Esophagus muscularis mucosa (tissue), 4 donors: ENCODE data around the gene ANKS1A. TPM values are rescaled to one million over a fixed set of nuclear protein-coding genes. Genes with fewer than 3 reads are reported as not detected.

Experiments used
- DNase-seq: peaks from one replicate; pipeline ENCODE4 v3.0.0-alpha.2; 2017; ENCODE audit errors: extremely low spot score
- H3K27ac ChIP-seq, 4 donors: fragments of 200-600 bp; sonication (generic); replicated peaks in 1 of 4; 1 replicate in 3 of 4; 2 replicates in 1 of 4; pipeline ENCODE4 v1.5.1; 2016 to 2019; ENCODE audit warnings: mild to moderate bottlenecking in 1 of 4
- H3K27me3 ChIP-seq, 4 donors: fragments of 200-600 bp; sonication (generic); one replicate each; pipeline versions ENCODE4 v1.5.1 to v1.6.0; 2016 to 2019
- H3K36me3 ChIP-seq, 4 donors: fragments of 200-600 bp; sonication (generic); one replicate each; pipeline ENCODE4 v1.5.1; 2016 to 2019
- H3K4me1 ChIP-seq, 4 donors: fragments of 200-600 bp; sonication (generic); one replicate each; pipeline ENCODE4 v1.5.1; 2016 to 2019
- H3K4me3 ChIP-seq, 4 donors: fragments of 200-600 bp; sonication (generic); 1 replicate in 2 of 4; 2 replicates in 2 of 4; pipeline ENCODE4 v1.5.1; 2016 to 2019; ENCODE audit warnings: mild to moderate bottlenecking in 4 of 4, moderate library complexity in 1 of 4
- H3K9me3 ChIP-seq, 4 donors: fragments of 200-600 bp; sonication (generic); 1 replicate in 3 of 4; 2 replicates in 1 of 4; pipeline ENCODE4 v1.5.1; 2016 to 2019
- EP300 ChIP-seq: sonication (generic); formaldehyde crosslinking; IDR thresholded peaks from one replicate; pipeline ENCODE4 v1.6.1; 2017; ENCODE audit warnings: antibody characterized with exemption
- POLR2A ChIP-seq: fragments of 450-650 bp; IDR thresholded peaks from one replicate; pipeline ENCODE4 v1.6.1; 2017; ENCODE audit warnings: antibody characterized with exemption, moderate library complexity, mild to moderate bottlenecking, low read depth
- POLR2AphosphoS5 ChIP-seq, 2 donors: sonication (generic); formaldehyde crosslinking; IDR thresholded peaks; one replicate each; pipeline ENCODE4 v1.6.1; 2017; ENCODE audit warnings: antibody characterized with exemption in 2 of 2
- WGBS: methylation state at CpG from one replicate; pipeline ENCODE4 v1.1.5; 2018; 5-methylcytosine and 5-hydroxymethylcytosine counted together
- intact Hi-C: fragments of 100-400 bp; cut with DNase I; formaldehyde crosslinking; loops from one replicate; pipeline ENCODE4 v1.15.1; 2023
- total RNA-seq, 4 donors: library from RNA; depleted of rRNA; stranded (reverse); fragments of >200 nt; gene quantifications; one replicate each; pipeline versions ENCODE4 v1.1.0 to v1.2.1, GENCODE V29; 2016
- TF ChIP-seq, protein P1 (sequence below), 3 experiments: fragments of 200-600 bp in 2 of 3; fragments of 450-650 bp in 1 of 3; sonication (generic) in 2 of 3; IDR thresholded peaks; one replicate each; pipeline ENCODE4 v1.5.1; 2017 to 2019; ENCODE audit warnings: antibody characterized with exemption in 3 of 3, mild to moderate bottlenecking in 2 of 3, moderate library complexity in 1 of 3

Gene ANKS1A
- total RNA-seq, 4 donors from 2014 or later = 68.3 to 132 (median 98.7) TPM

- DNase-seq = no peak
- no peaks in the 10 kb centered on the region for H3K9me3 ChIP-seq
- H3K4me3 ChIP-seq = no peak overlapping the region
- 95% methylated on average over 1 of the region's 1 CpG for WGBS
- no peaks in the 10 kb centered on the region for H3K27me3 ChIP-seq
- no peak overlapping the region for H3K27ac ChIP-seq
- H3K36me3 ChIP-seq = no peaks in the 10 kb centered on the region
- intact Hi-C loops = no loop called here
- TF ChIP-seq EP300 (no peak), POLR2AphosphoS5 (IDR thresholded peaks at IDR 0.05) (no peak), POLR2A (no peak)
- TF ChIP-seq, protein P1, sequence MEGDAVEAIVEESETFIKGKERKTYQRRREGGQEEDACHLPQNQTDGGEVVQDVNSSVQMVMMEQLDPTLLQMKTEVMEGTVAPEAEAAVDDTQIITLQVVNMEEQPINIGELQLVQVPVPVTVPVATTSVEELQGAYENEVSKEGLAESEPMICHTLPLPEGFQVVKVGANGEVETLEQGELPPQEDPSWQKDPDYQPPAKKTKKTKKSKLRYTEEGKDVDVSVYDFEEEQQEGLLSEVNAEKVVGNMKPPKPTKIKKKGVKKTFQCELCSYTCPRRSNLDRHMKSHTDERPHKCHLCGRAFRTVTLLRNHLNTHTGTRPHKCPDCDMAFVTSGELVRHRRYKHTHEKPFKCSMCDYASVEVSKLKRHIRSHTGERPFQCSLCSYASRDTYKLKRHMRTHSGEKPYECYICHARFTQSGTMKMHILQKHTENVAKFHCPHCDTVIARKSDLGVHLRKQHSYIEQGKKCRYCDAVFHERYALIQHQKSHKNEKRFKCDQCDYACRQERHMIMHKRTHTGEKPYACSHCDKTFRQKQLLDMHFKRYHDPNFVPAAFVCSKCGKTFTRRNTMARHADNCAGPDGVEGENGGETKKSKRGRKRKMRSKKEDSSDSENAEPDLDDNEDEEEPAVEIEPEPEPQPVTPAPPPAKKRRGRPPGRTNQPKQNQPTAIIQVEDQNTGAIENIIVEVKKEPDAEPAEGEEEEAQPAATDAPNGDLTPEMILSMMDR (IDR thresholded peaks at IDR 0.05) = no peak
- peaks cover 10 to 34% (median 29%) of the 10 kb centered on the region in 4 donors for H3K4me1 ChIP-seq
These were observed 30.6 kb downstream of the ANKS1A start for GRCh38 chr6:34919651-34920050.

DNA sequence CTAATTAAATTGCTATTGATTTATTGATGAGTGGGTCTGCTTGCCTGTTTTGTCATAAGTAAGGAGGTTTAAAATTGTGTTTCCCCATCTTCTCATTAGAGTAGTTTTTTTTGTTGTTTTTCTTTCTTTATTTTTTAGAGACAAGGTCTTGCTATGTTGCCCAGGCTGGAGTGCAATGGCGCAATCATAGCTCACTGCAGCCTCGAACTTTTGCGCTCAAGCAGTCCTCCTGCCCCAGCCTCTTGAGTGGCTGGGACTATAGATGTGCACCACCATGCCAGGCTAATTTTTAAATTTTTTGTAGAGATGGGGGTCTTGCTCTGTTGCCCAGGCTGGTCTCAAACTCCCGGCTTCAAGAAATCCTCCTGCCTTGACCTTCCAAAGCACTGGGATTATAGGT lies 31.0 kb downstream of the ANKS1A start:
- no peaks in the 10 kb centered on the region for H3K27me3 ChIP-seq
- no peak overlapping the region for H3K4me3 ChIP-seq
- TF ChIP-seq POLR2A (no peak), POLR2AphosphoS5 (IDR thresholded peaks at IDR 0.05) (no peak), EP300 (no peak)
- TF ChIP-seq, protein P1 (IDR thresholded peaks at IDR 0.05) = no peak
- 81% methylated on average over 4 of the region's 4 CpGs for WGBS
- H3K9me3 ChIP-seq = no peaks in the 10 kb centered on the region
- intact Hi-C loops = no loop called here
- no peak overlapping the region for H3K27ac ChIP-seq
- no peaks in the 10 kb centered on the region for H3K36me3 ChIP-seq
- DNase-seq = no peak
- peaks cover 10 to 34% (median 29%) of the 10 kb centered on the region in 4 donors for H3K4me1 ChIP-seq

DNA sequence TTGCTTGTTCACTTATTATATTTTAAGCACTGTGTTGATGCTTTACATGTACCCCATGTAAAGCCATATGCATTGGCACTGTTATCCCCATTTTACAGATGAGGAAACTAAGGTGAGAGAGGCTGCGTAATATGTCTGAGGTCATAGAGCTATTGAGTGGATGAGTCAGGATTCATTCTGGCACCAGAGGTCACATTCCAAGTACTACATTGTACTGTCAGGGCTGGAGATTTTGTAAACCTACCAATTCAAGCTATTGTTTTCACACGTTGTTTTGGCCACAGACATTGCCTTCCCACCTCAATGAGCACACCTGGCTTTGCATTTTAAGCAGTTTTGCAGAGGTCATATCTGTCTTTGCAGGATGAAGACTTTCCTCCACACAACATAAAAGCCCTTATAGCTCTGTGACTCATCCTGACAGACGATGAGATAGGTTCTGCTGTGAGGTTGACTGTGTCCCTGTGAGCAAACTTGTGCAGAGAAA lies 33.2 kb downstream of the ANKS1A start:
- TF ChIP-seq POLR2A (no peak), EP300 (no peak), POLR2AphosphoS5 (IDR thresholded peaks at IDR 0.05) (no peak)
- TF ChIP-seq, protein P1 (IDR thresholded peaks at IDR 0.05) = no peak
- no peak overlapping the region for H3K4me3 ChIP-seq
- WGBS = 63% methylated on average over 3 of the region's 3 CpGs
- H3K4me1 ChIP-seq = peaks cover 4 to 22% (median 17%) of the 10 kb centered on the region in 4 donors
- H3K27ac ChIP-seq = no peak overlapping the region
- DNase-seq = no peak
- intact Hi-C loops = no loop called here
- H3K36me3 ChIP-seq = no peaks in the 10 kb centered on the region
- no peaks in the 10 kb centered on the region for H3K9me3 ChIP-seq
- H3K27me3 ChIP-seq = no peaks in the 10 kb centered on the region

- H3K4me1 ChIP-seq = peaks cover 0 to 6% (median 0%) of the 10 kb centered on the region in 4 donors
- H3K27me3 ChIP-seq = no peaks in the 10 kb centered on the region
- DNase-seq = no peak
- intact Hi-C loops = no loop called here
- TF ChIP-seq POLR2A = no peak
- TF ChIP-seq EP300 = no peak
- TF ChIP-seq POLR2AphosphoS5 (IDR thresholded peaks at IDR 0.05) = no peak
- TF ChIP-seq, protein P1 (IDR thresholded peaks at IDR 0.05) = no peak
- H3K27ac ChIP-seq = no peak overlapping the region
- no peaks in the 10 kb centered on the region for H3K36me3 ChIP-seq
- 98% methylated on average over 9 of the region's 9 CpGs for WGBS
- H3K4me3 ChIP-seq = no peak overlapping the region
- no peaks in the 10 kb centered on the region for H3K9me3 ChIP-seq
These were observed 36.0 kb downstream of the ANKS1A start for GRCh38 chr6:34924831-34925625.
